Activated effector memory CD4-positive, alpha-beta T cell treated with anti-CD3 and anti-CD28 coated beads, Interleukin-2, amount 50 U/mL, for 16 hours (primary cell): ENCODE results near the gene RELL2.

Source experiments
- DNase-seq: peaks from one replicate; pipeline ENCODE4 v3.0.0-alpha.2; 2020

Gene RELL2

GRCh38 chr5:141681295-141681694, 44.5 kb downstream of the RELL2 start:
- no peak for DNase-seq

- peak; percentile 79 for DNase-seq
These were observed 45.2 kb downstream of the RELL2 start, which contains the start of gene ARAP3 for GRCh38 chr5:141681695-141682641. TSS of gene ARAP3 (minus strand) at chr5:141682230. CDS start at chr5:141680486, 1,744 bp downstream.

GRCh38 chr5:141683596-141684141, 46.9 kb downstream of the RELL2 start:
- no peak for DNase-seq

- DNase-seq, result no peak
These were observed 48.8 kb downstream of the RELL2 start for GRCh38 chr5:141685591-141685990.

GRCh38 chr5:141686648-141687416, 50.0 kb downstream of the RELL2 start:
- no peak for DNase-seq
